DOHH2 (cell line): Measurements from ENCODE around the gene GGT6.

ENCODE experiments used
- EZH2phosphoT487 ChIP-seq: fragments of 200-600 bp; sonication (generic); IDR thresholded peaks from 2 replicates; pipeline ENCODE4 v1.6.1; 2017; ENCODE audit warnings: borderline replicate concordance, mild to moderate bottlenecking, antibody characterized with exemption, low read length, moderate library complexity, mixed read lengths
- TF ChIP-seq, protein P1 (sequence below): fragments of 200-600 bp; sonication (generic); IDR thresholded peaks from one replicate; pipeline ENCODE4 v1.5.1; 2014; ENCODE audit warnings: antibody characterized with exemption, mild to moderate bottlenecking, low read depth, low read length; ENCODE audit not compliant: poor library complexity, severe bottlenecking

DNA sequence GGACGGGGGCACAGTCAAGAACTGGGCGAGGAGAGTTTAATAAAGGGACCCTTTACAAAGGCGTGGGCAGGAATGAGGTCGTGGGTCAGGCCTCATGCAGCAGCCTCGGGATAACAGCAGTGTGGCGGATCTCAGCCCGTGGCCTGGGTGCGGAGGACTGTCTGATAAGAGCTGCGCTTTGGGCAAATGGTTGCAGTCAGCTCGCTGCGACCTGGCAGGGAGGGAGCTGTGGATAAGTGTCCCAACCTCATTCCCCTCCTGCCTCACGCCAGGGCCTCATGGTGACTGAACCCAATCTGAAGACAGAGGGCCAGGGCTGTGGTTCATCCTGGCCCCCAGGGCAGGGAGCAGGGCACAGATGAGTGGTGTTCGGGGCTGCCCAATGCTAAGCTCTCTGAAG is 37.6 kb upstream of the GGT6 start:
- TF ChIP-seq, protein P1, sequence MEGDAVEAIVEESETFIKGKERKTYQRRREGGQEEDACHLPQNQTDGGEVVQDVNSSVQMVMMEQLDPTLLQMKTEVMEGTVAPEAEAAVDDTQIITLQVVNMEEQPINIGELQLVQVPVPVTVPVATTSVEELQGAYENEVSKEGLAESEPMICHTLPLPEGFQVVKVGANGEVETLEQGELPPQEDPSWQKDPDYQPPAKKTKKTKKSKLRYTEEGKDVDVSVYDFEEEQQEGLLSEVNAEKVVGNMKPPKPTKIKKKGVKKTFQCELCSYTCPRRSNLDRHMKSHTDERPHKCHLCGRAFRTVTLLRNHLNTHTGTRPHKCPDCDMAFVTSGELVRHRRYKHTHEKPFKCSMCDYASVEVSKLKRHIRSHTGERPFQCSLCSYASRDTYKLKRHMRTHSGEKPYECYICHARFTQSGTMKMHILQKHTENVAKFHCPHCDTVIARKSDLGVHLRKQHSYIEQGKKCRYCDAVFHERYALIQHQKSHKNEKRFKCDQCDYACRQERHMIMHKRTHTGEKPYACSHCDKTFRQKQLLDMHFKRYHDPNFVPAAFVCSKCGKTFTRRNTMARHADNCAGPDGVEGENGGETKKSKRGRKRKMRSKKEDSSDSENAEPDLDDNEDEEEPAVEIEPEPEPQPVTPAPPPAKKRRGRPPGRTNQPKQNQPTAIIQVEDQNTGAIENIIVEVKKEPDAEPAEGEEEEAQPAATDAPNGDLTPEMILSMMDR, result no peak
- TF ChIP-seq EZH2phosphoT487, result no peak
